Suprapubic skin (tissue), 3 donors: ENCODE measurements around the gene SORCS2.

ENCODE experiments used
- CTCF ChIP-seq, 2 donors: fragments of 200-600 bp in 1 of 2; fragments of 450-650 bp in 1 of 2; sonication (generic) in 1 of 2; IDR thresholded peaks; one replicate each; pipeline ENCODE4 v1.5.1; 2016 to 2019; ENCODE audit warnings: antibody characterized with exemption in 2 of 2, mild to moderate bottlenecking in 1 of 2, moderate library complexity in 1 of 2
- POLR2A ChIP-seq, 2 donors: fragments of 450-650 bp; IDR thresholded peaks; one replicate each; pipeline ENCODE4 v1.6.1; 2017; ENCODE audit warnings: antibody characterized with exemption in 2 of 2, mild to moderate bottlenecking in 2 of 2, moderate library complexity in 2 of 2

GRCh38 chr4:7708238-7708637 lies 515.9 kb downstream of the SORCS2 start:
- TF ChIP-seq CTCF (IDR thresholded peaks at IDR 0.05) (no peak), POLR2A (IDR thresholded peaks at IDR 0.05) (no peak)
